Liver (tissue), 9 donors: ENCODE measurements around the gene TAF3. TPM values are rescaled to one million over a fixed set of nuclear protein-coding genes. Genes with fewer than 3 reads are reported as not detected.

Experiments
- DNase-seq: peaks from one replicate; pipeline ENCODE4 v3.0.0-alpha.2; 2017; ENCODE audit warnings: low spot score
- H3K27ac ChIP-seq, 2 donors: one replicate each; pipeline ENCODE4 v1.7.0; 2013; ENCODE audit warnings: inconsistent platforms in 2 of 2, low read length in 2 of 2, control low read depth in 1 of 2, low read depth in 1 of 2, mild to moderate bottlenecking in 1 of 2
- H3K27me3 ChIP-seq, 4 donors: one replicate each; pipeline versions ENCODE4 v1.6.1 to v1.7.0; 2013; ENCODE audit warnings: low read length in 3 of 4, inconsistent platforms in 1 of 4, mild to moderate bottlenecking in 1 of 4, moderate library complexity in 1 of 4; ENCODE audit not compliant: control insufficient read depth in 4 of 4, insufficient read depth in 4 of 4
- H3K36me3 ChIP-seq, 4 donors: one replicate each; pipeline versions ENCODE4 v1.6.1 to v1.7.0; 2013; ENCODE audit warnings: low read length in 3 of 4, mild to moderate bottlenecking in 3 of 4, low read depth in 1 of 4, moderate library complexity in 1 of 4; ENCODE audit not compliant: control insufficient read depth in 4 of 4, insufficient read depth in 3 of 4
- H3K4me1 ChIP-seq, 4 donors: one replicate each; pipeline versions ENCODE4 v1.6.1 to v1.7.0; 2013; ENCODE audit warnings: low read length in 3 of 4, mild to moderate bottlenecking in 3 of 4, moderate library complexity in 1 of 4; ENCODE audit not compliant: control insufficient read depth in 4 of 4, insufficient read depth in 4 of 4
- H3K4me3 ChIP-seq, 3 donors: one replicate each; pipeline versions ENCODE4 v1.6.1 to v1.7.0; 2013; ENCODE audit warnings: low read length in 3 of 3, control low read depth in 1 of 3, low read depth in 1 of 3, mild to moderate bottlenecking in 1 of 3
- H3K9ac ChIP-seq, 2 donors: one replicate each; pipeline ENCODE4 v1.7.0; 2013; ENCODE audit warnings: low read length in 2 of 2, mild to moderate bottlenecking in 2 of 2, moderate library complexity in 2 of 2, control low read depth in 1 of 2, low read depth in 1 of 2
- H3K9me3 ChIP-seq, 4 donors: one replicate each; pipeline versions ENCODE4 v1.6.1 to v1.7.0; 2013; ENCODE audit warnings: low read length in 3 of 4; ENCODE audit not compliant: control insufficient read depth in 4 of 4
- ATF3 ChIP-seq: IDR thresholded peaks from 2 replicates; pipeline ENCODE4 v1.6.1; 2016; ENCODE audit warnings: antibody characterized with exemption
- CTCF ChIP-seq: fragments of 150-350 bp; IDR thresholded peaks from 2 replicates; pipeline ENCODE4 v1.5.1; 2017; ENCODE audit warnings: improper control_type of control experiment, low read depth, low read length; ENCODE audit not compliant: missing input control
- EGR1 ChIP-seq, 2 donors: IDR thresholded peaks; 2 replicates each; pipeline ENCODE4 v1.6.1; 2016 to 2018; ENCODE audit warnings: antibody characterized with exemption in 2 of 2, low read depth in 2 of 2
- GABPA ChIP-seq, 2 donors: IDR thresholded peaks in 1 of 2; conservative IDR thresholded peaks in 1 of 2; 2 replicates each; pipeline ENCODE4 v1.6.1; 2016; ENCODE audit warnings: antibody characterized with exemption in 2 of 2, mild to moderate bottlenecking in 1 of 2, moderate library complexity in 1 of 2
- HNF4A ChIP-seq, 2 donors: conservative IDR thresholded peaks; 2 replicates each; pipeline ENCODE4 v1.6.1; 2016; ENCODE audit warnings: antibody characterized with exemption in 2 of 2, mild to moderate bottlenecking in 2 of 2
- HNF4G ChIP-seq: IDR thresholded peaks from 2 replicates; pipeline ENCODE4 v1.6.1; 2016; ENCODE audit warnings: antibody characterized with exemption
- JUND ChIP-seq, 2 donors: IDR thresholded peaks; 2 replicates each; pipeline ENCODE4 v1.6.1; 2016; ENCODE audit warnings: antibody characterized with exemption in 2 of 2
- RAD21 ChIP-seq, 2 donors: IDR thresholded peaks; 2 replicates each; pipeline ENCODE4 v1.6.1; 2016; ENCODE audit warnings: antibody characterized with exemption in 2 of 2, mild to moderate bottlenecking in 2 of 2
- REST ChIP-seq: IDR thresholded peaks from 2 replicates; pipeline ENCODE4 v1.6.1; 2016; ENCODE audit warnings: antibody characterized with exemption, mild to moderate bottlenecking
- RXRA ChIP-seq, 2 donors: IDR thresholded peaks; 2 replicates each; pipeline ENCODE4 v1.6.1; 2017 to 2018; ENCODE audit warnings: antibody characterized with exemption in 2 of 2, mild to moderate bottlenecking in 1 of 2
- SP1 ChIP-seq: IDR thresholded peaks from 2 replicates; pipeline ENCODE4 v1.6.1; 2018; ENCODE audit warnings: antibody characterized with exemption, mild to moderate bottlenecking
- YY1 ChIP-seq: IDR thresholded peaks from 2 replicates; pipeline ENCODE4 v1.6.1; 2016; ENCODE audit warnings: antibody characterized with exemption, mild to moderate bottlenecking
- WGBS: extraction: QIAGEN DNeasy Blood & Tissue Kit; methylation state at CpG from one replicate; pipeline ENCODE4 v1.1.7; 2013; 5-methylcytosine and 5-hydroxymethylcytosine counted together
- polyA plus RNA-seq, 2 donors: library from polyadenylated mRNA; stranded (reverse) in 1 of 2; unstranded in 1 of 2; fragments of 200-250 nt in 1 of 2; fragments of >200 nt in 1 of 2; fragmentation: Nextera tagmentation in 1 of 2; extraction: Ambion mirVana in 1 of 2; gene quantifications; one replicate each; pipeline versions ENCODE4 v1.2.1 to v1.2.3, GENCODE V29; 2013 to 2015
- total RNA-seq, 2 donors: library from RNA; depleted of rRNA; stranded (reverse); fragments of >200 nt; gene quantifications; one replicate each; pipeline ENCODE4 v1.2.3, GENCODE V29; 2014
- TF ChIP-seq, protein P1 (sequence below): IDR thresholded peaks from 2 replicates; pipeline ENCODE4 v1.6.1; 2016; ENCODE audit warnings: antibody characterized with exemption
- TF ChIP-seq, protein P2 (sequence below): IDR thresholded peaks from 2 replicates; pipeline ENCODE4 v1.6.1; 2016; ENCODE audit warnings: antibody characterized with exemption
- donor health status: healthy.
- donor health status: healthy.
- donor health status: healthy.
- donor health status: healthy.
- donor health status: healthy.

Gene TAF3
- total and polyA plus RNA-seq, 4 donors, result 1.5 to 3.6 (median 1.9) TPM

- TF ChIP-seq HNF4G, result no peak
Observed at GRCh38 chr10:7980196-7980595, 161.9 kb downstream of the TAF3 start (continued).

GRCh38 chr10:7982727-7983126 lies 164.4 kb downstream of the TAF3 start:
- peaks cover 0 to 4% (median 0%) of the 10 kb centered on the region in 4 donors for H3K36me3 ChIP-seq
- H3K27me3 ChIP-seq, result no peaks in the 10 kb centered on the region
- no peak overlapping the region for H3K9ac ChIP-seq
- no peak overlapping the region for H3K27ac ChIP-seq
- 94% methylated on average over 5 of the region's 5 CpGs for WGBS
- TF ChIP-seq RAD21 (IDR thresholded peaks at IDR 0.05), result no peak
- TF ChIP-seq, protein P1, sequence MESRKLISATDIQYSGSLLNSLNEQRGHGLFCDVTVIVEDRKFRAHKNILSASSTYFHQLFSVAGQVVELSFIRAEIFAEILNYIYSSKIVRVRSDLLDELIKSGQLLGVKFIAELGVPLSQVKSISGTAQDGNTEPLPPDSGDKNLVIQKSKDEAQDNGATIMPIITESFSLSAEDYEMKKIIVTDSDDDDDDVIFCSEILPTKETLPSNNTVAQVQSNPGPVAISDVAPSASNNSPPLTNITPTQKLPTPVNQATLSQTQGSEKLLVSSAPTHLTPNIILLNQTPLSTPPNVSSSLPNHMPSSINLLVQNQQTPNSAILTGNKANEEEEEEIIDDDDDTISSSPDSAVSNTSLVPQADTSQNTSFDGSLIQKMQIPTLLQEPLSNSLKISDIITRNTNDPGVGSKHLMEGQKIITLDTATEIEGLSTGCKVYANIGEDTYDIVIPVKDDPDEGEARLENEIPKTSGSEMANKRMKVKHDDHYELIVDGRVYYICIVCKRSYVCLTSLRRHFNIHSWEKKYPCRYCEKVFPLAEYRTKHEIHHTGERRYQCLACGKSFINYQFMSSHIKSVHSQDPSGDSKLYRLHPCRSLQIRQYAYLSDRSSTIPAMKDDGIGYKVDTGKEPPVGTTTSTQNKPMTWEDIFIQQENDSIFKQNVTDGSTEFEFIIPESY, result no peak
- no peak for TF ChIP-seq YY1
- TF ChIP-seq ATF3, result no peak
- no peak for TF ChIP-seq SP1
- TF ChIP-seq JUND (IDR thresholded peaks at IDR 0.05), result no peak
- no peak for TF ChIP-seq RXRA (IDR thresholded peaks at IDR 0.05)
- TF ChIP-seq CTCF, result no peak
- TF ChIP-seq GABPA (IDR thresholded peaks at IDR 0.05 in 1 of 2, conservative IDR thresholded peaks at IDR 0.05 in 1 of 2), result no peak
- no peak for DNase-seq
- no peaks in the 10 kb centered on the region for H3K9me3 ChIP-seq
- no peak overlapping the region for H3K4me3 ChIP-seq
- H3K4me1 ChIP-seq, result no peaks in the 10 kb centered on the region

DNA sequence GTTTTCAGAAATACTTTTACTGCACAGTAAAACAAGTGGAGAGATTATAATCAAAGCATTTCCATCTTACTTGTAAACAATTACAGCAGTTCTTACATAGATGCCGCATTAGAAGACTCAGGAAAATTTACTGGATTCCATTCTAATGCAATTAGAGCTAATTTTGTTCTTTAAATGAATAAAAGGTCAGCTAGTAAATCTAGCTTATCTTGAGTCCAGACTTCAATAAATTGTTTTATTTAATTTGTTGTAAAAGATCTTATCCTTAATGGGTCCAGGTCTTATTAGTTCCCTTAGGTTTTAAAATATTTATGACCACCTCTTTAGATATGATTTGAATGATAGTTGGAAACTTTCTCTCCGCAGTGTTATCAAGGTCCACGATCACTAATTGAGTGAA lies 166.0 kb downstream of the TAF3 start:
- Histone ChIP-seq H3K36me3 (no peaks in the 10 kb centered on the region), H3K4me3 (no peak overlapping the region), H3K4me1 (no peaks in the 10 kb centered on the region), H3K9ac (no peak overlapping the region), H3K9me3 (no peaks in the 10 kb centered on the region), H3K27me3 (no peaks in the 10 kb centered on the region), H3K27ac (no peak overlapping the region)
- TF ChIP-seq SP1 (no peak), EGR1 (IDR thresholded peaks at IDR 0.05; ENCODE audit: low read depth in 2 of 2) (no peak)
- WGBS, result 96% methylated on average over 3 of the region's 3 CpGs
- DNase-seq, result no peak

GRCh38 chr10:7984896-7985295 lies 166.6 kb downstream of the TAF3 start:
- Histone ChIP-seq H3K36me3 (no peaks in the 10 kb centered on the region), H3K27ac (no peak overlapping the region), H3K4me3 (no peak overlapping the region), H3K4me1 (no peaks in the 10 kb centered on the region), H3K27me3 (no peaks in the 10 kb centered on the region), H3K9me3 (no peaks in the 10 kb centered on the region), H3K9ac (no peak overlapping the region)
- TF ChIP-seq RAD21 (IDR thresholded peaks at IDR 0.05) (no peak), RXRA (IDR thresholded peaks at IDR 0.05) (no peak), JUND (IDR thresholded peaks at IDR 0.05) (no peak), SP1 (no peak), HNF4G (no peak), REST (no peak), HNF4A (conservative IDR thresholded peaks at IDR 0.05) (no peak)
- TF ChIP-seq, protein P2, sequence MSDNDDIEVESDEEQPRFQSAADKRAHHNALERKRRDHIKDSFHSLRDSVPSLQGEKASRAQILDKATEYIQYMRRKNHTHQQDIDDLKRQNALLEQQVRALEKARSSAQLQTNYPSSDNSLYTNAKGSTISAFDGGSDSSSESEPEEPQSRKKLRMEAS, result no peak
- TF ChIP-seq, protein P1, result no peak
- WGBS, result 94% methylated on average over 7 of the region's 7 CpGs
- DNase-seq, result no peak
